Epithelial cell of proximal tubule (primary cell): ENCODE results near the gene HSD17B8. TPM values are rescaled to one million over a fixed set of nuclear protein-coding genes. Genes with fewer than 3 reads are reported as not detected.

Experiments
- DNase-seq: peaks from one replicate; pipeline ENCODE4 v3.0.0-alpha.2; 2011; ENCODE audit warnings: low read depth
- H3K4me3 ChIP-seq: 2 replicates; pipeline ENCODE4 v1.5.1; 2011; ENCODE audit warnings: low read depth, mild to moderate bottlenecking, low read length
- total RNA-seq: library from RNA; depleted of rRNA; stranded (reverse); fragments of >200 nt; gene quantifications from 2 replicates; pipeline ENCODE4 v1.2.3, GENCODE V29; 2015
- TF ChIP-seq, protein P1 (sequence below): conservative IDR thresholded peaks from 2 replicates; pipeline ENCODE4 v1.5.1; 2012; ENCODE audit warnings: low read depth, mild to moderate bottlenecking, low read length

The HSD17B8 gene
- total RNA-seq, 1 donor from 2014 or later: 16.3 TPM

DNA sequence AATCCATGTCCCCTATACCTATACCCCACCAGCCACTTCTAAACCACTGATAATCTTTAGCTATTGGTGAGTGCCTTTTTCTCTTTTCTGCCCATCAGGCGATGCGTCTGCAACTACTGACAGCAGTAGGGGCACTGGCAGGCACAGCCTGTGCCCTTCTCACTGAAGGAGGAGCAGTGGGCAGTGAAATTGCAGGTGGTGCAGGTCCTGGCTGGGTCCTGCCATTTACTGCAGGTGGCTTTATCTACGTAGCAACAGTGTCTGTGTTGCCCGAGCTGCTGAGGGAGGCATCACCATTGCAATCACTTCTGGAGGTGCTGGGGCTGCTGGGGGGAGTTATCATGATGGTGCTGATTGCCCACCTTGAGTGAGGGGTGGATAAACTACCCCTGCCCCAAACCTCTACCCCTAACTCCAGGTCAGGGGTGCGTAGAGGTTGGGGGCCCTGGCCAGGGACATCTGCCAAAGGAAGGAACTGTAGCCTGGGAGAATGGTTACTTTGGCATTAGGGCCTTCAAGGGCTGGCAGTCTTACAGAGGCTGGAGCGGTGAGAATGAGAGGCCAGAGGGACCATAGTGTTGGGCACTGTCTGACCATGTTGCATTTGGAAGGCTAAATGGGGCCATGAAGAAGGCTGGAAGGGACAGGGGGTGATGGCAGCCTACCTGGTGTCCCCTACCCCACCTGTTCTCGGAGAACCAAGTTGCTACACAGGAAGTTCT lies 851 bp upstream of the HSD17B8 start:
- no peak for DNase-seq
- TF ChIP-seq, protein P1, sequence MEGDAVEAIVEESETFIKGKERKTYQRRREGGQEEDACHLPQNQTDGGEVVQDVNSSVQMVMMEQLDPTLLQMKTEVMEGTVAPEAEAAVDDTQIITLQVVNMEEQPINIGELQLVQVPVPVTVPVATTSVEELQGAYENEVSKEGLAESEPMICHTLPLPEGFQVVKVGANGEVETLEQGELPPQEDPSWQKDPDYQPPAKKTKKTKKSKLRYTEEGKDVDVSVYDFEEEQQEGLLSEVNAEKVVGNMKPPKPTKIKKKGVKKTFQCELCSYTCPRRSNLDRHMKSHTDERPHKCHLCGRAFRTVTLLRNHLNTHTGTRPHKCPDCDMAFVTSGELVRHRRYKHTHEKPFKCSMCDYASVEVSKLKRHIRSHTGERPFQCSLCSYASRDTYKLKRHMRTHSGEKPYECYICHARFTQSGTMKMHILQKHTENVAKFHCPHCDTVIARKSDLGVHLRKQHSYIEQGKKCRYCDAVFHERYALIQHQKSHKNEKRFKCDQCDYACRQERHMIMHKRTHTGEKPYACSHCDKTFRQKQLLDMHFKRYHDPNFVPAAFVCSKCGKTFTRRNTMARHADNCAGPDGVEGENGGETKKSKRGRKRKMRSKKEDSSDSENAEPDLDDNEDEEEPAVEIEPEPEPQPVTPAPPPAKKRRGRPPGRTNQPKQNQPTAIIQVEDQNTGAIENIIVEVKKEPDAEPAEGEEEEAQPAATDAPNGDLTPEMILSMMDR: no peak
- H3K4me3 ChIP-seq: no peak overlapping the region

DNA sequence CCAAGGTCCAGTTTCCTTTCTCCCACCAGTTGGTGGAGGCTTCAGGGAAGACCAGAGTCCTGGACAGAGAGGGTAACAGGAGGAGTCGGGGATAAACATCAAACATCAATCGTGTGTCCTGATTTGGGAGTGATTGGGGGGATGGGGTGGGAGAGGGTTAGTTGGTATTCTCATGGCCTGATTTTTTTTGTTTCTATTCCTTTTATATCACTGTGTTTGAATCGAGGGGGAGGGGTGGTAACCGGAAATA lies 365 bp upstream of the HSD17B8 start:
- DNase-seq: no peak
- TF ChIP-seq, protein P1: no peak
- H3K4me3 ChIP-seq: peak overlapping the region; percentile 87

DNA sequence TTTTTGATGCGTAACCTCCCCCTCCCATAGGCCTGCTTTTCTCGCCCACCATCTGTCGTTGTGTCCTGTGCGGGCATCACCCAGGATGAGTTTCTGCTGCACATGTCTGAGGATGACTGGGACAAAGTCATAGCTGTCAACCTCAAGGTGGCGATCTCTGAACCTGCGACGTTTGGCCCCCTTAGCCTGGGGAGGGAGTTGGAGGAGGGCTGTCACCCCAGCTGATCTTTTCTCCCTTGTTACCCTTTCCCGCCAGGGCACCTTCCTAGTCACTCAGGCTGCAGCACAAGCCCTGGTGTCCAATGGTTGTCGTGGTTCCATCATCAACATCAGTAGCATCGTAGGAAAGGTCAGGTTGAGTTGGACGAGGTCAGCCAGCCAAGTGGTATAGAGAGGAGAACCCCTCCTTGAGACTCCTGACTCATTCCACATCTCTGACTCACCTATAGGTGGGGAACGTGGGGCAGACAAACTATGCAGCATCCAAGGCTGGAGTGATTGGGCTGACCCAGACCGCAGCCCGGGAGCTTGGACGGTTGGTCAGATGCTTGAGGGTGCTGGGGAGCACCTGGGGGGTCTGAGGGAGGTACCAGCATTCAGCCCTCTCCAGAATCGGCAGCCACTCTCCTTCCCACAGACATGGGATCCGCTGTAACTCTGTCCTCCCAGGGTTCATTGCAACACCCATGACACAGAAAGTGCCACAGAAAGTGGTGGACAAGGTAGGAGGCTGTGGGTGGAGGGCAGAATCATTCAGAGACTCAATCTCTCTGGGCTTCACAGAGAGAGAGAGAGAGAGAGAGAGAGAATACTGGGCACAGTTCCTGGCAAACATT lies 954 bp downstream of the HSD17B8 start:
- DNase-seq: no peak
- H3K4me3 ChIP-seq: peak overlapping the region; percentile 87
- TF ChIP-seq, protein P1: peak; percentile 17

DNA sequence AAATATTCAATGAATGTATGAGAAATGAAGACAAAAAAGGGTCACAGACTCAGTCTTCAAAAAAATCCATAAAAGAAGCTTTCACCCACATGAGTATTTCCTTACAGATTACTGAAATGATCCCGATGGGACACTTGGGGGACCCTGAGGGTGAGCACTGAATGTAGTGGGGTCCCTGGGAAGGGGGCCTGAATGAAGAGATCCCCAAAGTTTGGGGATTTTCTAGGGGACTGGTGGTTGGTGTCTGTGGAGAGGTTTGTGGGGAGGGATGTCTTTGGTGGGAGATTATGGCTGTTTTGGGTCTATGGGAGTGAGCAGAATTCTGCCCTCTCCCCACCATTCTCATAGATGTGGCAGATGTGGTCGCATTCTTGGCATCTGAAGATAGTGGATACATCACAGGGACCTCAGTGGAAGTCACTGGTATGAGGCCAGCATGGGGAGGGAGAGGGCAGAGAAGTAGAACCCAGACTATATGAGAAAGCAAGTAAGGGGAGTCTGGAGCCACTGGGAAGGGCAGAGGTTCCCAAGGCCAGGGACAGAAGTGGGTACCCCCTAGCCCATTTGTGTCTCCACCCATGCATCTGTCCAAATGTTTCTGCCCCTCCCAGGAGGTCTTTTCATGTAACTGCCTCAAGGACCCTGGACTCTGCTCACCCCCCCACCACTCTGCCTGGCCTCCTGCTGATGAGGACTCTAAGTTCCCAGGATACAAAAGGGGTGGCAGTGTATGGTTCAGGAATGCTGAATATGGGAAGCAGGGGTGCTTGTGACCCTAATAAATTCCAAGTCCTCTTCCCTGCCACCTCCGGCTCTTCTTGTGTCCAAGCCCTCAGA lies 1.8 kb downstream of the HSD17B8 start:
- DNase-seq: no peak
- TF ChIP-seq, protein P1: no peak
- no peak overlapping the region for H3K4me3 ChIP-seq

DNA sequence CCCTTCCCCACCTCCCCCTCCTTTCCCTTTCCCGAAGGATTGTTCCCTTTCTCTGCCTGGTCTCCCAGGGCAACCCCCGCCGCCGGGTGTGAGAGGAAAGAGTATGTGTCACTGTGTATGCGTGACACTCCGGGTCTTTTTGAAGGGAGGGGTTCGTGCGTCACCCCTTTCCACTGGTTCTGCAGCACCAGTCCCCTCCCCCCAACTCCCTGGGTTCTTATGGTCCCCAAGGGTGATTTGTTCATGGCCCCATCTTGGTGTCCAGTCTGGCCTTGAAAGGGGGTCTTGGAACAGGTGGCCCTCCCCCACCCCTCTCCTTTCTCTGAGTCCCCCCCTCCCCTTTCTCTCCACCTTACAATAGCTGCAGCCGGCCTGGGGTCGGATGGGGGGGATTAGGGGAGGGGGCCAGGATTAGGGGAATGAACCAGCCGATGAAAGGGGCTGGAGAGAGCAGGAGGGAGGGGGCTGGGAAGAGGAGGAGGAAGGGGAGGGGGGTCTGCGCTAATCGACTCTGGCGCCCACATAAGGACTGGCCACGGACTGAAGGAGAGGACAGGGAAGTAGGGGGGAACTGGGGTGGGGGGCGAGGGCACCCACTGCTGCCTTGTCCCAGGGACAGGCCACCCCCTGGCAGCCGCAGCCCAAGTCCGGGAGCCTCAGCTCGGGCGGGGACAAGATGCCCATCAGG lies 2.6 kb downstream of the HSD17B8 start:
- DNase-seq: no peak
- peak overlapping the region; percentile 95 for H3K4me3 ChIP-seq
- TF ChIP-seq, protein P1: no peak

DNA sequence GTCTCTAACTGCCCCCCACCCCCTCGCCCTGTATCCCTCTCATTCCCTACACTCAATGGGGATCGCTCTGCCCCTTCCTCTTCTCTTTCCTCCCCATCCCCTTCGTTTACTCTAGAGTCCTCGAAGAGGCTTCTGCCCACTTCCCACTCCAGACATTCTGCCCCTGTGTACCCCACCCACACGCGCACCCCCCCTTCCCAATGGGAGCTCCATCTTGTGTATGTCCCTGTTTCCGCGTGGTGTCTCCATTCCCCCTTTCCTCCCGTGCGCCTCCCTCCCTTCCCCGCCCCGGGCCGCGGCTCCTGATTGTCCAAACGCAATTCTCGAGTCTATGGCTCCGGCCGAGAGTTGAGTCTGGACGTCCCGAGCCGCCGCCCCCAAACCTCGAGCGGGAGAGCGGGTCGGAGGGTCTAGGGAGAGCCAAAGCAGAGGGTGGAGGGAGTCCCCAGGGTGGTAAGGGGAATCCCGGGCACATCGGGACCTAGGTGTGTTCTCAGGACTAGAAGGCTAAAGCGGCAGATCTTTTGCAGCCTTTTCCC lies 3.2 kb downstream of the HSD17B8 start:
- peak overlapping the region; percentile 95 for H3K4me3 ChIP-seq
- DNase-seq: no peak
- TF ChIP-seq, protein P1: no peak
